WTC11 (cell line): ENCODE measurements around the gene MYLK2. TPM values are rescaled to one million over a fixed set of nuclear protein-coding genes. Genes with fewer than 3 reads are reported as not detected.
A peak's percentile ranks its signal among the peaks of the same experiment; 100 is the strongest.

Experiments
- ATAC-seq: fragments of 200-7000 bp; cut with Tn5 transposase; 2 replicates; pipeline ENCODE4 v1.10.0; 2021; ENCODE audit warnings: mild to moderate bottlenecking, moderate library complexity
- CTCF ChIA-PET: fragments of 300-600 bp; sonication (Branson Sonifier 250); formaldehyde crosslinking; loops from one replicate; lab custom pipeline; 2021; ENCODE audit warnings: antibody characterized with exemption; lab: Charles Lee
- POLR2A ChIA-PET: fragments of 350-600 bp; sonication (Branson Sonifier 250); formaldehyde crosslinking; loops from one replicate; lab custom pipeline; 2021; ENCODE audit warnings: antibody characterized with exemption; lab: Charles Lee
- DNase-seq: peaks from one replicate; pipeline ENCODE4 v3.0.0; 2021; ENCODE audit warnings: low spot score
- H3K27ac Mint-ChIP-seq: 2 replicates; pipeline ENCODE4 v1.8.0; 2021; ENCODE audit warnings: mixed read lengths
- H3K27me3 Mint-ChIP-seq: 2 replicates; pipeline ENCODE4 v1.8.0; 2021; ENCODE audit warnings: low read depth, mild to moderate bottlenecking, moderate library complexity, mixed read lengths
- H3K36me3 Mint-ChIP-seq: 2 replicates; pipeline ENCODE4 v1.8.0; 2021; ENCODE audit warnings: mixed read lengths
- H3K4me1 Mint-ChIP-seq: 2 replicates; pipeline ENCODE4 v1.8.0; 2022; ENCODE audit warnings: mixed read lengths
- H3K4me3 Mint-ChIP-seq: 2 replicates; pipeline ENCODE4 v1.8.0; 2021; ENCODE audit warnings: mild to moderate bottlenecking, moderate library complexity, mixed read lengths
- H3K9me3 Mint-ChIP-seq: 2 replicates; pipeline ENCODE4 v1.8.0; 2021; ENCODE audit warnings: mixed read lengths
- EMX1 ChIP-seq: fragments of 250-450 bp; sonication (Bioruptor Pico); IDR thresholded peaks from 2 replicates; pipeline ENCODE4 v1.8.0; 2021; ENCODE audit warnings: mild to moderate bottlenecking
- ETV6 ChIP-seq: sonication (generic); formaldehyde crosslinking; IDR thresholded peaks from 2 replicates; pipeline ENCODE4 v1.8.1; 2022; ENCODE audit warnings: mild to moderate bottlenecking, missing genetic modification reagents
- JUN ChIP-seq: sonication (generic); formaldehyde crosslinking; IDR thresholded peaks from 2 replicates; pipeline ENCODE4 v1.8.0; 2023; ENCODE audit warnings: mild to moderate bottlenecking, missing genetic modification reagents
- KAT7 ChIP-seq: sonication (generic); formaldehyde crosslinking; IDR thresholded peaks from 2 replicates; pipeline ENCODE4 v1.8.1; 2023; ENCODE audit warnings: missing genetic modification reagents, mild to moderate bottlenecking, borderline replicate concordance
- NR1H2 ChIP-seq: sonication (generic); formaldehyde crosslinking; IDR thresholded peaks from 2 replicates; pipeline ENCODE4 v1.9.0; 2021; ENCODE audit warnings: mild to moderate bottlenecking, moderate library complexity, missing genetic modification reagents
- RORB ChIP-seq: fragments of 250-450 bp; sonication (Bioruptor Pico); IDR thresholded peaks from 2 replicates; pipeline ENCODE4 v1.9.0; 2021; ENCODE audit warnings: mild to moderate bottlenecking
- SOX15 ChIP-seq: fragments of 250-450 bp; sonication (Bioruptor Pico); IDR thresholded peaks from 2 replicates; pipeline ENCODE4 v1.9.0; 2021; ENCODE audit warnings: mild to moderate bottlenecking
- ZNF121 ChIP-seq: sonication (generic); formaldehyde crosslinking; IDR thresholded peaks from 2 replicates; pipeline ENCODE4 v1.8.0; 2023; ENCODE audit warnings: missing genetic modification reagents
- ZNF138 ChIP-seq: sonication (generic); formaldehyde crosslinking; conservative IDR thresholded peaks from 2 replicates; pipeline ENCODE4 v1.8.1; 2022; ENCODE audit warnings: mild to moderate bottlenecking, moderate library complexity, missing genetic modification reagents
- ZNF219 ChIP-seq: sonication (generic); formaldehyde crosslinking; IDR thresholded peaks from 2 replicates; pipeline ENCODE4 v1.8.0; 2023; ENCODE audit warnings: missing genetic modification reagents, mild to moderate bottlenecking, borderline replicate concordance
- ZNF232 ChIP-seq: sonication (generic); formaldehyde crosslinking; IDR thresholded peaks from 2 replicates; pipeline ENCODE4 v1.8.0; 2022; ENCODE audit warnings: mild to moderate bottlenecking, missing genetic modification reagents
- ZNF416 ChIP-seq: fragments of 250-450 bp; sonication (Bioruptor Pico); IDR thresholded peaks from 2 replicates; pipeline ENCODE4 v1.9.0; 2021; ENCODE audit warnings: mild to moderate bottlenecking, inconsistent platforms
- total RNA-seq: library from RNA; stranded (reverse); gene quantifications from 3 replicates; pipeline ENCODE4 v1.2.3, GENCODE V29; 2021
- TF ChIP-seq, protein P1 (sequence below): fragments of 250-450 bp; sonication (Bioruptor Pico); IDR thresholded peaks from 2 replicates; pipeline ENCODE4 v1.8.0; 2021; ENCODE audit warnings: mild to moderate bottlenecking
- TF ChIP-seq, protein P2 (sequence below): sonication (generic); formaldehyde crosslinking; IDR thresholded peaks from 2 replicates; pipeline ENCODE4 v1.8.0; 2023; ENCODE audit warnings: mild to moderate bottlenecking, missing genetic modification reagents
- TF ChIP-seq, protein P3 (sequence below): sonication (generic); formaldehyde crosslinking; IDR thresholded peaks from 2 replicates; pipeline ENCODE4 v1.8.1; 2022; ENCODE audit warnings: low read depth, missing genetic modification reagents, borderline replicate concordance
- TF ChIP-seq, protein P4 (sequence below): sonication (generic); formaldehyde crosslinking; IDR thresholded peaks from 2 replicates; pipeline ENCODE4 v1.8.0; 2022; ENCODE audit warnings: mild to moderate bottlenecking, missing genetic modification reagents

Gene MYLK2
- total RNA-seq, 1 experiment from 2014 or later: 0.28 TPM

DNA sequence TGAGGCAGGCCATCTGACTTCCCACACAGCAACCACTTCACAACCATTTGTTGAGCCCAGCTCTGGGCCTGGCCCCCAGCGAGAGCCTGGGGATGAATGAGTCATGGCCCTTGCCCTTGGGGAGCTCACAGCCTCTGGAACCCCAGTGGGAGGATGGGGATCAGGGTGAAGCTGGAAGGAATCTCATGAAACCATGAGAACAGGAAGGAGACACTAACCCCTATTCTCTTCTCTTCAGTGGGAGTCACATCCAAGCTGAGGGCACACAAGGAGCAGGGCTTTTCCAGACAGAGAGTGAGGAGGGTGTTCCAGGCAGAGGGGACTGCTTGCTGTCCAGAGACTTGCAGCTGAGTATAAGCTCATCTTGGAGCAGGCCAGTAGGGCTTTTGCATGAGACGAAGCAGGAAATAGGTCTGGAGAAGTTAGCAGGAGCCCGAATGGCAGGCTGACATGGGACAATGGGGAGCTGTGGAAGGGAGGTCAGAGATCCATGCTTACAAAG is 18.8 kb downstream of the MYLK2 start:
- H3K4me3 Mint-ChIP-seq: no peak overlapping the region
- TF ChIP-seq KAT7 (CRISPR knock-in tag): no peak
- TF ChIP-seq, protein P1, sequence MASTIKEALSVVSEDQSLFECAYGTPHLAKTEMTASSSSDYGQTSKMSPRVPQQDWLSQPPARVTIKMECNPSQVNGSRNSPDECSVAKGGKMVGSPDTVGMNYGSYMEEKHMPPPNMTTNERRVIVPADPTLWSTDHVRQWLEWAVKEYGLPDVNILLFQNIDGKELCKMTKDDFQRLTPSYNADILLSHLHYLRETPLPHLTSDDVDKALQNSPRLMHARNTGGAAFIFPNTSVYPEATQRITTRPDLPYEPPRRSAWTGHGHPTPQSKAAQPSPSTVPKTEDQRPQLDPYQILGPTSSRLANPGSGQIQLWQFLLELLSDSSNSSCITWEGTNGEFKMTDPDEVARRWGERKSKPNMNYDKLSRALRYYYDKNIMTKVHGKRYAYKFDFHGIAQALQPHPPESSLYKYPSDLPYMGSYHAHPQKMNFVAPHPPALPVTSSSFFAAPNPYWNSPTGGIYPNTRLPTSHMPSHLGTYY (CRISPR knock-in tag): no peak
- TF ChIP-seq ZNF232 (CRISPR knock-in tag): no peak
- 0 out of 2 replicates have a peak, but pooled peaks have one; percentile 19 for TF ChIP-seq JUN (CRISPR knock-in tag)
- no peak for TF ChIP-seq EMX1
- TF ChIP-seq, all 79 proteins: peak for 1
- H3K27me3 Mint-ChIP-seq: no peaks in the 10 kb centered on the region
- ATAC-seq: no peak
- H3K27ac Mint-ChIP-seq: no peak overlapping the region
- CTCF ChIA-PET: interaction anchor here (0.7 to 5.7 kb wide), 8 partner anchors 8 to 279 kb away, joined by 3 to 70 read pairs (median 4); partner anchors contain the start of genes FOXS1 and PDRG1
- H3K36me3 Mint-ChIP-seq: no peaks in the 10 kb centered on the region
- no peaks in the 10 kb centered on the region for H3K9me3 Mint-ChIP-seq
- H3K4me1 Mint-ChIP-seq: peaks cover 27% of the 10 kb centered on the region
- POLR2A ChIA-PET: interaction anchor here (0.5 kb wide), 2 partner anchors 505 to 1624 kb away, joined by 3 to 5 read pairs; no protein-coding TSS in a partner anchor
- no peak for DNase-seq

DNA sequence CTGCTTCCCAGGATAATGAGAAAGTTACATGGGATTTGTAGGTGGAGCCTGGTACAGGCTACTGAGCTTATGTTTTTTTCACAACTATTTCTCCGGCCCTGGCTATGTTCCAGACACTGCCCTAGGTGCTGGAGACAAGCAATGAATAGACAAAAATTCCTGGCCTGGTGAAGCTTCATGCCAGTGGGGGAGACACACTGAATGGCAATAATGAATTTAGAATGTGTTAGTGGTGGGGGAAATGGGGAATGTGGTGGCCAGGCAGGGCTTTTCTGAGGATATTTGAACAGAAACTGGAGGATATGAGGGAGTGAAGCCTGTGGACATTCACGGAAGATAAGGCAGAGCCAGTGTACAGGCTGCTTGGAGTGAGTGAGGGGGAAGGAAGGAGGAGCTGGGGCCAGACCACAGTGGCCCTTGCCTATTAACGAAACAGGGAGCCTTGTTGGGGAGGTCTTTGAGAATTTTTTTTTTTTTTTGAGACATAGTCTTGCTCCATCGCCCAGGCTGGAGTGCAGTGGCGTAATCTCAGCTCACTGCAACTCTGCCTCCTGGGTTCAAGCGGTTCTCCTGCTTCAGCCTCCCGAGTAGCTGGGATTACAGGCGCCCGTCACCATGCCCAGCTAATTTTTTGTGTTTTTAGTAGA is 19.6 kb downstream of the MYLK2 start:
- TF ChIP-seq ZNF138 (no peak), NR1H2 (CRISPR knock-in tag) (no peak), ZNF121 (CRISPR knock-in tag) (no peak), SOX15 (no peak), ZNF219 (no peak), ZNF416 (CRISPR knock-in tag) (no peak), RORB (no peak), ETV6 (no peak)
- TF ChIP-seq, protein P2, sequence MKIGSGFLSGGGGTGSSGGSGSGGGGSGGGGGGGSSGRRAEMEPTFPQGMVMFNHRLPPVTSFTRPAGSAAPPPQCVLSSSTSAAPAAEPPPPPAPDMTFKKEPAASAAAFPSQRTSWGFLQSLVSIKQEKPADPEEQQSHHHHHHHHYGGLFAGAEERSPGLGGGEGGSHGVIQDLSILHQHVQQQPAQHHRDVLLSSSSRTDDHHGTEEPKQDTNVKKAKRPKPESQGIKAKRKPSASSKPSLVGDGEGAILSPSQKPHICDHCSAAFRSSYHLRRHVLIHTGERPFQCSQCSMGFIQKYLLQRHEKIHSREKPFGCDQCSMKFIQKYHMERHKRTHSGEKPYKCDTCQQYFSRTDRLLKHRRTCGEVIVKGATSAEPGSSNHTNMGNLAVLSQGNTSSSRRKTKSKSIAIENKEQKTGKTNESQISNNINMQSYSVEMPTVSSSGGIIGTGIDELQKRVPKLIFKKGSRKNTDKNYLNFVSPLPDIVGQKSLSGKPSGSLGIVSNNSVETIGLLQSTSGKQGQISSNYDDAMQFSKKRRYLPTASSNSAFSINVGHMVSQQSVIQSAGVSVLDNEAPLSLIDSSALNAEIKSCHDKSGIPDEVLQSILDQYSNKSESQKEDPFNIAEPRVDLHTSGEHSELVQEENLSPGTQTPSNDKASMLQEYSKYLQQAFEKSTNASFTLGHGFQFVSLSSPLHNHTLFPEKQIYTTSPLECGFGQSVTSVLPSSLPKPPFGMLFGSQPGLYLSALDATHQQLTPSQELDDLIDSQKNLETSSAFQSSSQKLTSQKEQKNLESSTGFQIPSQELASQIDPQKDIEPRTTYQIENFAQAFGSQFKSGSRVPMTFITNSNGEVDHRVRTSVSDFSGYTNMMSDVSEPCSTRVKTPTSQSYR (CRISPR knock-in tag): no peak
- TF ChIP-seq, protein P3, sequence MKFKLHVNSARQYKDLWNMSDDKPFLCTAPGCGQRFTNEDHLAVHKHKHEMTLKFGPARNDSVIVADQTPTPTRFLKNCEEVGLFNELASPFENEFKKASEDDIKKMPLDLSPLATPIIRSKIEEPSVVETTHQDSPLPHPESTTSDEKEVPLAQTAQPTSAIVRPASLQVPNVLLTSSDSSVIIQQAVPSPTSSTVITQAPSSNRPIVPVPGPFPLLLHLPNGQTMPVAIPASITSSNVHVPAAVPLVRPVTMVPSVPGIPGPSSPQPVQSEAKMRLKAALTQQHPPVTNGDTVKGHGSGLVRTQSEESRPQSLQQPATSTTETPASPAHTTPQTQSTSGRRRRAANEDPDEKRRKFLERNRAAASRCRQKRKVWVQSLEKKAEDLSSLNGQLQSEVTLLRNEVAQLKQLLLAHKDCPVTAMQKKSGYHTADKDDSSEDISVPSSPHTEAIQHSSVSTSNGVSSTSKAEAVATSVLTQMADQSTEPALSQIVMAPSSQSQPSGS (CRISPR knock-in tag): no peak
- TF ChIP-seq, protein P4, sequence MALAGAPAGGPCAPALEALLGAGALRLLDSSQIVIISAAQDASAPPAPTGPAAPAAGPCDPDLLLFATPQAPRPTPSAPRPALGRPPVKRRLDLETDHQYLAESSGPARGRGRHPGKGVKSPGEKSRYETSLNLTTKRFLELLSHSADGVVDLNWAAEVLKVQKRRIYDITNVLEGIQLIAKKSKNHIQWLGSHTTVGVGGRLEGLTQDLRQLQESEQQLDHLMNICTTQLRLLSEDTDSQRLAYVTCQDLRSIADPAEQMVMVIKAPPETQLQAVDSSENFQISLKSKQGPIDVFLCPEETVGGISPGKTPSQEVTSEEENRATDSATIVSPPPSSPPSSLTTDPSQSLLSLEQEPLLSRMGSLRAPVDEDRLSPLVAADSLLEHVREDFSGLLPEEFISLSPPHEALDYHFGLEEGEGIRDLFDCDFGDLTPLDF (CRISPR knock-in tag): no peak
- CTCF ChIA-PET: interaction anchor here (0.8 to 5.7 kb wide), 6 partner anchors 7 to 205 kb away, joined by 4 to 70 read pairs (median 6); partner anchors contain the start of genes FOXS1 and PDRG1
- no peak overlapping the region for H3K27ac Mint-ChIP-seq

More for the DNA sequence above, 19.6 kb downstream of the MYLK2 start:
- H3K9me3 Mint-ChIP-seq: no peaks in the 10 kb centered on the region
- H3K4me3 Mint-ChIP-seq: no peak overlapping the region
- no peak for ATAC-seq
- H3K4me1 Mint-ChIP-seq: peaks cover 33% of the 10 kb centered on the region
- no peak for DNase-seq
- POLR2A ChIA-PET: no interaction called here
- H3K27me3 Mint-ChIP-seq: no peaks in the 10 kb centered on the region
- no peaks in the 10 kb centered on the region for H3K36me3 Mint-ChIP-seq
